Epithelial cell of esophagus (primary cell): ENCODE results near the gene AMN.

Experiments
- DNase-seq: peaks from one replicate; pipeline ENCODE4 v3.0.0; 2010; ENCODE audit warnings: low read depth
- H3K4me3 ChIP-seq: 2 replicates; pipeline ENCODE4 v1.5.1; 2011; ENCODE audit warnings: mild to moderate bottlenecking, low read length, control low read depth
- CTCF ChIP-seq: IDR thresholded peaks from 2 replicates; pipeline ENCODE4 v1.5.1; 2011; ENCODE audit warnings: low read depth, mild to moderate bottlenecking, low read length, control low read depth, inconsistent platforms; ENCODE audit not compliant: insufficient read depth; ENCODE audit errors: missing control alignments

AMN gene

DNA sequence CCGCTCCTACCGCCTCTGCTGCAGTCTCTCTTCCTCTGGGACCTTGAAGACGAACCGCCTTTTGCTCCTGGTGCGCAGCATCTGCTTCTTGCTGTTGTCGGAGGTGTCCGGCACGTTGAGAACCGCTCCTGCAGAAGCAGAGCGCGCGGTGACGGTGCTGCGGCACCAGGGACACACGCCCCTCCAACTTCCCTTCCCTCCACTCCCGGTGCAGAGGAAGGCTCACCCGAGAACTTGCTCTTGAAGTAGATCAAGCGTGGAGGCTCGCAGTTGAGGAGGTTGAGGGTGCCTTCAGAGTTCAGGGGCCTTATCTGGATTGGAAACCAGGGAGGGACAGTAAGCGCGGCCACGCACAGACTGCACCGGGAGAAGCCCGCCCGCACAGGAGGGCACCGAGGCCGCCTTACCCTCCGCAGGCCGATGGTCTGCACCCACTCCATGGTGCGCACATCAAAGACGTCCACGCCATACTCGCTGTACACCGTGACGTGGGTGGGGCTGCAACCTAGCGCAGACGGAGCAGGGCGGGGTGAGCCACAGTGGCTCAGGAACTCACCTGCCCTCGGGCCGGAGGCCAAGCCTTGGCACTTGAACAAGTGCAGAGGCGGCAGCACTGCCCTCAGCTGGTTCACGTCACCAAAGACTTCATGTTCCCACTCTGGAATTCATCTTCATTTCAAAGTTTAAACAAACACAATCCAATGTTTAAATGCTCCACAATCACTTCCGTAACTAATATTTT is 17.5 kb downstream of the AMN start:
- TF ChIP-seq CTCF: no peak
- no peak for DNase-seq
- no peak overlapping the region for H3K4me3 ChIP-seq

- no peak overlapping the region for H3K4me3 ChIP-seq
- no peak for DNase-seq
- TF ChIP-seq CTCF: no peak
Measured at GRCh38 chr14:102940729-102941362, 18.4 kb downstream of the AMN start.

DNA sequence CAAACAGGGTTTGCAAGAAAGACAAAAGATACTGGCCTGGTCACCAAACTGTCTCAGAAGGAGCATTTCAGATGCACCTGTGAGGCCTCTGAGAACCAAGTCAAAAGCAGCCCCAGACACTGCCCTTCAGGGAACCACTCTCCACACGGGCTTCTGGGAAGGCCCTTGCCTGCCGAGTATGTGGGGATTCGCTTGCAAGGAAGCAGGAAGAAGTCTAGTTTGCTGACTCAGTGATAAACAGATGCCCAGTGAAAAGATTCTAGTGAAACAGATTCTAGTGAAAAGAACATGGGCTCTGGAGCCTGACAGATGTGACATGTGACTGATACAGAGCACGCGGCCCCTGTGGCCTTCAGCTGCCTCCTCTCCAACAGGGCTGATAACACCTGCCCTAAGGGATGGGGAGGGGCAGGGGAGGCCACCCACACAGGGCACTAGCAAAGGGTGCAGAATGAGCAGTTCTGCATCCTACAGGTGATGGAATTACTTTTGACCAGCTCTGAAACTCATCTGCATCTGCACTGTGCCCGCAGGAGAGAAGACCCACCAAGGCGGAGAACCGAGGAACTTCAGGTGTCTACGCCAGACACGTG is 19.1 kb downstream of the AMN start:
- TF ChIP-seq CTCF: no peak
- no peak overlapping the region for H3K4me3 ChIP-seq
- no peak for DNase-seq

GRCh38 chr14:102942069-102942468 is 19.6 kb downstream of the AMN start:
- H3K4me3 ChIP-seq: no peak overlapping the region
- no peak for TF ChIP-seq CTCF
- no peak for DNase-seq

DNA sequence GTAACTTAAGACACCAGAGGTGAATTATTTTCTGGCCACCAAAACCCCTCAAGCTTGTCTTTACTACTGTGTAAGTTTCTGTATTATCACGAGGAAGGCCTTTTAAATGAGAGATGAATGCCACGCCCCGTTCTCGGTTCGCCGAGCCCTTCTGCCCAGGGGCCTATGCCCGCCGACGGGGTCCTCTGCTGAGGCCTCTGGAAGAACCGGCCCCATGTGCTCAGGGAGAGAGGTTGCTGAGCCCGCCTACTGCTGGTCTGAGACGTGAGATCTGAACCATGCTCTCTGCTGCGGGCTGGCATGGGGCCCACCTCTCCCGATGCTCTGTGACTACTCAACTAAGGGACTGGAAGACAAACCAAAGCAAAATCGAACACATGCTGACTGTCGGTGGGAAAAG is 21.0 kb downstream of the AMN start:
- DNase-seq: no peak
- TF ChIP-seq CTCF: no peak
- no peak overlapping the region for H3K4me3 ChIP-seq

DNA sequence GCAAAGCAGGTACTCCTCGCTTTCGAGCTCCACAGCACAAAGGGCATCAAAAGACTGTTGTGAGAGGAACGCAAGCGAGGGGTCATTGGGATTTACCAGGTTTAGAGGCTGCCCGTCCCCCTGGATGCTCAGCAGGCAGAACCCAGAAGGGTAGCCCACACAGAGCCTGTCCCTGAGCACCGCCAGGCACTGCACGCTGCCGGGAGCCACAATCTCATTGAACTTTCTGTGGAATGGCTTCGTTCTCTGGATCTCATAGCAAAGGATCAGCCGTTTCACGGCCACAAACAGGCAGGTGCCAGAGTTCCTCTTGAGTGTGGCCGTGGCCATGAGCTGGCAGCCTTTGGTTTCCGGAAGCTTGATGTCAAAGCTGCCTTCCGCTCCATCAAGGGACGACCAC is 21.5 kb downstream of the AMN start:
- no peak for TF ChIP-seq CTCF

More for the DNA sequence above, 21.5 kb downstream of the AMN start:
- no peak for DNase-seq
- no peak overlapping the region for H3K4me3 ChIP-seq
